CD14-positive monocyte (primary cell): ENCODE results near the gene PPP2CA. TPM values are rescaled to one million over a fixed set of nuclear protein-coding genes. Genes with fewer than 3 reads are reported as not detected.

ENCODE experiments used
- DNase-seq, 3 donors: peaks; one replicate each; pipeline ENCODE4 v3.0.0-alpha.2; 2011 to 2022
- H2AFZ ChIP-seq: 2 replicates; pipeline ENCODE4 v1.6.0; 2012; ENCODE audit warnings: mild to moderate bottlenecking, low read depth, low read length, inconsistent platforms; ENCODE audit not compliant: insufficient read depth, poor library complexity, severe bottlenecking
- H3K27ac ChIP-seq, 2 donors: 1 replicate in 1 of 2; 2 replicates in 1 of 2; pipeline ENCODE4 v1.5.1; 2012 to 2013; ENCODE audit warnings: low read length in 2 of 2, control low read depth in 1 of 2, inconsistent platforms in 1 of 2, low read depth in 1 of 2, mild to moderate bottlenecking in 1 of 2
- H3K27me3 ChIP-seq, 2 donors: one replicate each; pipeline versions ENCODE4 v1.6.0 to v1.6.1; 2011 to 2013; ENCODE audit warnings: low read length in 2 of 2; ENCODE audit not compliant: control insufficient read depth in 2 of 2, insufficient read depth in 2 of 2
- H3K36me3 ChIP-seq, 2 donors: replicated peaks in 1 of 2; 1 replicate in 1 of 2; 2 replicates in 1 of 2; pipeline versions ENCODE4 v1.5.1 to v1.6.1; 2012 to 2013; ENCODE audit warnings: low read length in 2 of 2, control low read depth in 1 of 2, inconsistent platforms in 1 of 2, mild to moderate bottlenecking in 1 of 2; ENCODE audit not compliant: insufficient read depth in 2 of 2, control insufficient read depth in 1 of 2
- H3K4me1 ChIP-seq, 2 donors: 1 replicate in 1 of 2; 2 replicates in 1 of 2; pipeline versions ENCODE4 v1.5.1 to v1.6.1; 2012 to 2013; ENCODE audit warnings: low read length in 2 of 2, control low read depth in 1 of 2, inconsistent platforms in 1 of 2, mild to moderate bottlenecking in 1 of 2, moderate library complexity in 1 of 2; ENCODE audit not compliant: insufficient read depth in 2 of 2, control insufficient read depth in 1 of 2
- H3K4me2 ChIP-seq: replicated peaks from 2 replicates; pipeline ENCODE3; 2012; ENCODE audit warnings: low read length, moderate library complexity, mild to moderate bottlenecking; ENCODE audit not compliant: poor library complexity, severe bottlenecking; ENCODE audit errors: extremely low read depth
- H3K4me3 ChIP-seq, 3 experiments: fragments of 200-600 bp in 1 of 3; sonication (generic) in 1 of 3; replicated peaks in 1 of 3; 1 replicate in 2 of 3; 2 replicates in 1 of 3; pipeline ENCODE4 v1.5.1; 2011 to 2013; ENCODE audit warnings: low read length in 3 of 3, mild to moderate bottlenecking in 3 of 3, control low read depth in 2 of 3, low read depth in 2 of 3, inconsistent platforms in 1 of 3, moderate library complexity in 1 of 3
- H3K79me2 ChIP-seq: 2 replicates; pipeline ENCODE4 v1.6.0; 2012; ENCODE audit warnings: mild to moderate bottlenecking, control low read depth, inconsistent platforms, low read length, moderate library complexity; ENCODE audit not compliant: insufficient read depth
- H3K9ac ChIP-seq: 2 replicates; pipeline ENCODE4 v1.6.0; 2017; ENCODE audit warnings: low read length, mild to moderate bottlenecking; ENCODE audit not compliant: insufficient read depth, poor library complexity, severe bottlenecking
- H3K9me3 ChIP-seq, 2 donors: replicated peaks in 1 of 2; 1 replicate in 1 of 2; 2 replicates in 1 of 2; pipeline versions ENCODE4 v1.5.1 to v1.6.1; 2012 to 2013; ENCODE audit warnings: low read length in 2 of 2, control low read depth in 1 of 2; ENCODE audit not compliant: control insufficient read depth in 1 of 2, insufficient read depth in 1 of 2
- H4K20me1 ChIP-seq: 2 replicates; pipeline ENCODE4 v1.6.0; 2012; ENCODE audit warnings: mild to moderate bottlenecking, low read length, control low read depth, moderate library complexity; ENCODE audit not compliant: insufficient read depth
- H3K27ac Mint-ChIP-seq, 7 donors: one replicate each; pipeline ENCODE4 v1.8.0; 2020; ENCODE audit warnings: mild to moderate bottlenecking in 7 of 7, mixed read lengths in 7 of 7, moderate library complexity in 6 of 7, inconsistent platforms in 2 of 7
- H3K27me3 Mint-ChIP-seq, 3 donors: one replicate each; pipeline ENCODE4 v1.8.0; 2021 to 2022; ENCODE audit warnings: low read depth in 3 of 3, mild to moderate bottlenecking in 3 of 3, mixed read lengths in 3 of 3, moderate library complexity in 3 of 3, inconsistent platforms in 1 of 3
- H3K36me3 Mint-ChIP-seq, 2 donors: one replicate each; pipeline ENCODE4 v1.8.0; 2020; ENCODE audit warnings: mixed read lengths in 2 of 2, inconsistent platforms in 1 of 2, mild to moderate bottlenecking in 1 of 2
- H3K4me1 Mint-ChIP-seq: one replicate; pipeline ENCODE4 v1.8.0; 2020; ENCODE audit warnings: mild to moderate bottlenecking, mixed read lengths
- H3K4me3 Mint-ChIP-seq, 2 donors: one replicate each; pipeline ENCODE4 v1.8.0; 2020; ENCODE audit warnings: mild to moderate bottlenecking in 2 of 2, mixed read lengths in 2 of 2, moderate library complexity in 1 of 2
- H3K9me3 Mint-ChIP-seq, 7 donors: one replicate each; pipeline ENCODE4 v1.8.0; 2020 to 2022; ENCODE audit warnings: mixed read lengths in 7 of 7, mild to moderate bottlenecking in 6 of 7, moderate library complexity in 6 of 7, inconsistent platforms in 2 of 7
- WGBS: methylation state at CpG from one replicate; pipeline ENCODE4 v1.1.5; 2013; ENCODE audit warnings: missing lambda C conversion rate; ENCODE audit not compliant: insufficient coverage; 5-methylcytosine and 5-hydroxymethylcytosine counted together
- intact Hi-C, 2 donors: fragments of 100-400 bp; cut with micrococcal nuclease; formaldehyde crosslinking; loops; one replicate each; pipeline versions ENCODE4 v1.15.0 to v1.15.1; 2023
- polyA plus RNA-seq, 3 donors: library from polyadenylated mRNA; depleted of rRNA in 1 of 3; unstranded in 2 of 3; stranded (reverse) in 1 of 3; fragments of 300-500 nt in 2 of 3; fragments of >200 nt in 1 of 3; fragmentation: Illumina TruSeq in 2 of 3; gene quantifications; 1 replicate in 2 of 3; 2 replicates in 1 of 3; pipeline ENCODE4 v1.2.3, GENCODE V29; 2012 to 2021
- TF ChIP-seq, protein P1 (sequence below): fragments of 200-600 bp; IDR thresholded peaks from one replicate; pipeline ENCODE4 v1.8.0; 2022; ENCODE audit warnings: antibody characterized with exemption, mild to moderate bottlenecking

The PPP2CA gene
- polyA plus RNA-seq, 3 donors: 82.5 to 245 (median 225) TPM

DNA sequence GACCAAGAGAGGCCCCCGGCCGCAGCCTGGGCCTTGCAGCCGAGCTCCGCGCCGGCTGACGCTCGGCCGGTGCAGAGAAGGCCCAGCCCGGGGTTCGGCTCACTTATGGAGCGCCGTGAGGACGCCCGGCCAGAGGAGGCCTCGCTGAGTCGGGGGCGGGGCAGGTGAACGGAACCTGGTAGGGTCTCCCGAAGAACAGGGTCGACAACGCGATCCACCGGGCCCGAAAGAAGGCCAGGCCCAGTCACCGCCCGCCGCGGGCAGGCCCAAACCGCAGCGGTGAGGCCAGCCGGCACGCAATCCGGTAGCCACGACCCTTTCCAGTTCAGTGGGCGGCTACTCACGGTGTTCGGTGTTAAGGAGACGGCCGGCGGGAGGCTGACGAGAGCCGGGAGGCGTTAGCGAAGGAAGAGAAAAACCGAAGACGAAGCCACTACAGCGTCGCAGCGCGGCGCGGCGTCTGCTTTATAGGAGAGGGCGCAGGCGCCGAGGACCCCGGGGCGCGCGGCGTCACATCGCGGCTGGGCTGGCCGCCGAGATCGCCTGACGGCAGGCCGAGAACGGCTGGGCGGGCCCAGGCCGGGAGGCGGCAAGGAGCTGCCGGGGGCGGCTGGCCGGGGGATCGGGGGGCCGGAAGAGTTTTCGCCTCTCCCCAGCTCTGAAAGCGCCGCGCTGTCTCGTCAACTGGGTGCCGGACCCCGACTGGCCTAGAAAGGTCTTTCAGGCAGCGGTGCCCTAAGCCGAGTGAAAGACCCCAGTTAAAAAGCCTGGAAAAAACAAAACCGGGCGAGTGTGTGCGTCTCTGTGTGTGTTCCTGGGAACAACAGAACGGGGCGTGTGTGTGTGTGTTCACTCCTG, 49.1 kb downstream of the PPP2CA start, which contains the start of gene SKP1:
Gene SKP1 (minus strand): TSS at position 440 of the 858 bp plus-strand sequence. CDS start 2,928 bp downstream, outside the sequence.
- peak within 1 kb of the TSS; percentile 96 to 97 for H3K27ac ChIP-seq
- H3K36me3 ChIP-seq: peaks cover 13 to 21% of the 10 kb centered on the region in 2 donors
- H3K4me3 ChIP-seq: peak within 1 kb of the TSS; percentile 75 to 96 (median 94)
- H2AFZ ChIP-seq: peak within 1 kb of the TSS; percentile 85
- Mint-ChIP-seq H3K27ac (peak within 1 kb of the TSS; percentile 93 to 98 (median 97)), H3K4me1 (peaks cover 24% of the 10 kb centered on the region), H3K4me3 (peak within 1 kb of the TSS; percentile 98), H3K9me3 (no peaks in the 10 kb centered on the region), H3K36me3 (peaks cover 18 to 22% of the 10 kb centered on the region in 2 donors), H3K27me3 (peaks cover 0 to 5% (median 2%) of the 10 kb centered on the region in 3 donors)
- no peaks in the 10 kb centered on the region for H3K9me3 ChIP-seq
- no peaks in the 10 kb centered on the region for H3K27me3 ChIP-seq
- peaks cover 49% of the 10 kb centered on the region for H4K20me1 ChIP-seq
- intact Hi-C loops: loop anchor here in 1 of 2 donors (5.0 kb wide), 1 partner anchor 46 kb away; no protein-coding TSS in a partner anchor
- H3K4me2 ChIP-seq: peak within 1 kb of the TSS; percentile 79
- TF ChIP-seq, protein P1, sequence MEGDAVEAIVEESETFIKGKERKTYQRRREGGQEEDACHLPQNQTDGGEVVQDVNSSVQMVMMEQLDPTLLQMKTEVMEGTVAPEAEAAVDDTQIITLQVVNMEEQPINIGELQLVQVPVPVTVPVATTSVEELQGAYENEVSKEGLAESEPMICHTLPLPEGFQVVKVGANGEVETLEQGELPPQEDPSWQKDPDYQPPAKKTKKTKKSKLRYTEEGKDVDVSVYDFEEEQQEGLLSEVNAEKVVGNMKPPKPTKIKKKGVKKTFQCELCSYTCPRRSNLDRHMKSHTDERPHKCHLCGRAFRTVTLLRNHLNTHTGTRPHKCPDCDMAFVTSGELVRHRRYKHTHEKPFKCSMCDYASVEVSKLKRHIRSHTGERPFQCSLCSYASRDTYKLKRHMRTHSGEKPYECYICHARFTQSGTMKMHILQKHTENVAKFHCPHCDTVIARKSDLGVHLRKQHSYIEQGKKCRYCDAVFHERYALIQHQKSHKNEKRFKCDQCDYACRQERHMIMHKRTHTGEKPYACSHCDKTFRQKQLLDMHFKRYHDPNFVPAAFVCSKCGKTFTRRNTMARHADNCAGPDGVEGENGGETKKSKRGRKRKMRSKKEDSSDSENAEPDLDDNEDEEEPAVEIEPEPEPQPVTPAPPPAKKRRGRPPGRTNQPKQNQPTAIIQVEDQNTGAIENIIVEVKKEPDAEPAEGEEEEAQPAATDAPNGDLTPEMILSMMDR: no peak
- under 1% methylated on average over 91 of the region's 92 CpGs for WGBS
- peaks cover 54% of the 10 kb centered on the region for H3K79me2 ChIP-seq
- peak; percentile 79 to 85 (median 83) for DNase-seq
- H3K9ac ChIP-seq: peak within 1 kb of the TSS; percentile 99
- H3K4me1 ChIP-seq: peaks cover 11 to 26% of the 10 kb centered on the region in 2 donors

DNA sequence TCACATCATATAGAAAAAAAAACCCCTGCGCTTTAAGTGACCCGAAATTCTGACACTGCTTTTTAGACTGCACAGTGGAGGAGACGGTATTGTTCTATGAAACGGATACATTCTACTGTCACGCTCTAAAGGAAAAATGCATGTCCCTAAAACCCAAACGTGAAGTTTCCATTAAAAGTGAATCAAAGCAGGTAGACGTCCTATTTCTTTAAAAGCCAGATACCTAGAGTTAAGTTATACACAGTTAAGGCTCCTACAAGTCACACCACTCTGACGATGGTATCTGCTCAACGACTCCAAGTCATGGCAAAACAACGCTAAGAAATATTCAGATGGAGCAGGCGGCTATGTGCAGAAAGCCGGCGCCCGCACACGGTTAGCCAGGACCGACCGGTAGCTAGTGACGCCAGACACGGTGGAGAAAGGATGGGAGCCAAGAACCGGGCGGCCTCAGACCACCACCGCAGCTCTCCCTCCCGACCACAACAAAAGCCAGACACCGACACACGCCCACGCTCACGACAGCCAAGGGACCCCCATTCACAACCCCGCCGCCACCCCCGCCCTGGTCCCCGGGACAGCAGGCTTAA, 49.9 kb downstream of the PPP2CA start:
- peak overlapping the region; percentile 75 to 96 (median 94) for H3K4me3 ChIP-seq
- H3K79me2 ChIP-seq: peaks cover 54% of the 10 kb centered on the region
- Mint-ChIP-seq H3K9me3 (no peaks in the 10 kb centered on the region), H3K4me1 (peaks cover 24% of the 10 kb centered on the region), H3K27ac (peak overlapping the region; percentile 93 to 98 (median 97)), H3K27me3 (peaks cover 0 to 2% (median 2%) of the 10 kb centered on the region in 3 donors), H3K4me3 (peak overlapping the region; percentile 98), H3K36me3 (peaks cover 24 to 29% of the 10 kb centered on the region in 2 donors)
- no peaks in the 10 kb centered on the region for H3K27me3 ChIP-seq
- H3K9ac ChIP-seq: peak overlapping the region; percentile 99
- DNase-seq: peak in 1 of 3 donors; percentile 8
- H3K4me1 ChIP-seq: peaks cover 11 to 26% of the 10 kb centered on the region in 2 donors
- no peaks in the 10 kb centered on the region for H3K9me3 ChIP-seq
- peak overlapping the region; percentile 96 to 97 for H3K27ac ChIP-seq
- WGBS: 2% methylated on average over 18 of the region's 31 CpGs
- H2AFZ ChIP-seq: peak overlapping the region; percentile 85
- TF ChIP-seq, protein P1: no peak
- intact Hi-C loops: loop anchor here in 1 of 2 donors (5.0 kb wide), 1 partner anchor 46 kb away; no protein-coding TSS in a partner anchor
- H4K20me1 ChIP-seq: peaks cover 54% of the 10 kb centered on the region
- H3K4me2 ChIP-seq: peak overlapping the region; percentile 79
- peaks cover 21 to 28% of the 10 kb centered on the region in 2 donors for H3K36me3 ChIP-seq
